Measurements from ENCODE around the gene ZNF229. TPM values are rescaled to one million over a fixed set of nuclear protein-coding genes. Genes with fewer than 3 reads are reported as not detected.
"Not testable (repeated sequence)": the region's sequence is repeated elsewhere in the genome, so short reads cannot be mapped to it uniquely, and the experiment has no call there.

ZNF229 gene
- total RNA-seq, result 3.1 and 4.8 TPM in 2 replicates

DNA sequence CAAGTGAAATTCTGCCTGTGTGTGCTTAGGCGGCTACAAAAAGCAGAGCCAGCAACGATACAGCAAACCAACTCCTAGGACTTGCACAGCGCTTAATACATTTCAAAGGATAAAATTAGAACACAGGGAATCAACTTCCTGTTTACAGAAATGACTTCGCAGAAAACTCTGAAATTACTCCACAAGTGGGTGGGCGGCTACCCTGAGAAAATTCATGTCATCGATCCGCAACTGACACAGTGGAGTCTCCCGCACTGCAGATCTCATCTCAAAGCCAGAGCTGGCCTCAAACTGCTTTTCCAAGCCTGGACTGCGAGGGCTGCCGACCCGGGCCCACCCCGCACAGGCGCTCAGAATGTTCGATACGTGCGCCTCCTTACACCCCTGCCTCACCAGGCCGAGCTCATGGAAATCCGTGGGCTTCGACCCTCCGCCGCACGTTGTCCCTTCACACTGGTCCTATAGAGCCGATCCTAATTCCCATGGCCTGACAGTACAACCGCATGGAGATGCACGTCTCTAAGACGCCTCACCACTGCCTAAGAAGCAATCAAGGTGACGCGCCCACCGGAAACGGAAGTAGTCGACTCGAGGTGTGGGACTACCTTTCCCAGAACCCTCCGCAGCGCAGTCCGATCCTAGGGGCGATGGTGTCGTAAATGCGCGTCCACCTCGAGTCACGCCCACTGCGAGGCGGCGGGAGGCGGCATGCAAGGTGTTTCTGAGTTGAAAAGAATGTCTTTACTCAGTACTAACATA is at the start of gene ZNF229:
Gene ZNF229, minus strand, starts transcription at position 557 of the 759 bp plus-strand sequence. CDS start 5,625 bp downstream, outside the sequence.
- H3K4me3 ChIP-seq (ENCODE audit: low read depth, low read length), result peak within 1 kb of the TSS; percentile 93
- peak; percentile 72 for DNase-seq (ENCODE audit: low read depth)
- TF ChIP-seq, protein P1, sequence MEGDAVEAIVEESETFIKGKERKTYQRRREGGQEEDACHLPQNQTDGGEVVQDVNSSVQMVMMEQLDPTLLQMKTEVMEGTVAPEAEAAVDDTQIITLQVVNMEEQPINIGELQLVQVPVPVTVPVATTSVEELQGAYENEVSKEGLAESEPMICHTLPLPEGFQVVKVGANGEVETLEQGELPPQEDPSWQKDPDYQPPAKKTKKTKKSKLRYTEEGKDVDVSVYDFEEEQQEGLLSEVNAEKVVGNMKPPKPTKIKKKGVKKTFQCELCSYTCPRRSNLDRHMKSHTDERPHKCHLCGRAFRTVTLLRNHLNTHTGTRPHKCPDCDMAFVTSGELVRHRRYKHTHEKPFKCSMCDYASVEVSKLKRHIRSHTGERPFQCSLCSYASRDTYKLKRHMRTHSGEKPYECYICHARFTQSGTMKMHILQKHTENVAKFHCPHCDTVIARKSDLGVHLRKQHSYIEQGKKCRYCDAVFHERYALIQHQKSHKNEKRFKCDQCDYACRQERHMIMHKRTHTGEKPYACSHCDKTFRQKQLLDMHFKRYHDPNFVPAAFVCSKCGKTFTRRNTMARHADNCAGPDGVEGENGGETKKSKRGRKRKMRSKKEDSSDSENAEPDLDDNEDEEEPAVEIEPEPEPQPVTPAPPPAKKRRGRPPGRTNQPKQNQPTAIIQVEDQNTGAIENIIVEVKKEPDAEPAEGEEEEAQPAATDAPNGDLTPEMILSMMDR (conservative IDR thresholded peaks at IDR 0.05; ENCODE audit: low read depth, low read length), result no peak

DNA sequence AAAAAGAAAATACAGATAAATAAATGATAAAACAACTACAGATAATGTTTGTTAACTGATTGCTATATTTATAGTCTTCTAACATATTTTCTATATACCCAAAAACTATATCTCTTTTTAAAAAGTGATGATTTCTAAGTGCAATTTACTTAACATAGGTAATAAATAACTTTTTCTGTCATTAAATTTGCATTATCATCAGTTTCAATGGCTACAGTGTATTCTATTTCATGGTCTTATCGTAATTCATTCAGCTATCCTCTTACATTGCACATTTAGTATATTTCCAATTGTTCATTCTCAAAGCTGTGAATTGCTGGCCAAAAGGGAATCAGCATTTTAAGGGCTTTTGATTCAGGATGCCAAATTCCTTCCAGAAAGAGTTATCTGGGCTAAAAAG is 48.4 kb upstream of the ZNF229 start:
- DNase-seq (ENCODE audit: low read depth), result no peak
- TF ChIP-seq, protein P1 (conservative IDR thresholded peaks at IDR 0.05; ENCODE audit: low read depth, low read length), result no peak
- H3K4me3 ChIP-seq (ENCODE audit: low read depth, low read length), result no peak overlapping the region

DNA sequence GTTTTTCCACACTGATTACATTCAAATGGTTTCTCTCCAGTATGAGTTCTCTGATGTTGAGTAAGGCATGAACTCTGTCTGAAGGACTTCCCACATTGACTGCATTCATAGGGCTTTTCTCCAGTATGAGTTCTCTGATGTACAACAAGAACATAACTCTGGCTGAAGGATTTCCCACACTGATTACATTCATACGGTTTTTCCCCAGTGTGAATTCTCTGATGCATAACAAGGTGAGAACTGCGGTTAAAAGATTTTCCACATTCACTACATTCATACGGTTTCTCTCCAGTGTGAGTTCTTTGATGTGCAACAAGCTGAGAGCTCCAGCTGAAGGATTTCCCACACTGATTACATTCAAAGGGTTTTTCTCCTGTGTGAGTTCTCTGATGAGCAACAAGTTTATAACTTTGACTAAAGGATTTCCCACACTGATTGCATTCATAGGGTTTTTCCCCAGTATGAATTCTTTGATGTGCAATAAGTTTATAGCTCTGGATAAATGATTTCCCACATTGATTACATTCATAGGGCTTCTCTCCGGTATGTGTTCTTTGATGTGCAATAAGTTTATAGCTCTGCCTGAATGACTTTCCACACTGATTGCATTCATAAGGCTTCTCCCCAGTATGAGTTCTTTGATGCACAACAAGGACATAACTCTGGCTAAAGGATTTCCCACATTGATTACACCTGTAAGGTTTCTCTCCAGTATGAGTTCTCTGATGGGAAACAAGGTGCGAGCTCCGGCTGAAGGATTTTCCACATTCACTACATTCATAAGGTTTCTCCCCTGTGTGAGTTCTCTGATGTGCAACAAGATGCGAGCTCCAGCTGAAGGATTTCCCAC is 28.5 kb upstream of the ZNF229 start:
- H3K4me3 ChIP-seq (ENCODE audit: low read depth, low read length), result no peak overlapping the region
- TF ChIP-seq, protein P1 (conservative IDR thresholded peaks at IDR 0.05; ENCODE audit: low read depth, low read length), result no peak
- no peak for DNase-seq (ENCODE audit: low read depth)

DNA sequence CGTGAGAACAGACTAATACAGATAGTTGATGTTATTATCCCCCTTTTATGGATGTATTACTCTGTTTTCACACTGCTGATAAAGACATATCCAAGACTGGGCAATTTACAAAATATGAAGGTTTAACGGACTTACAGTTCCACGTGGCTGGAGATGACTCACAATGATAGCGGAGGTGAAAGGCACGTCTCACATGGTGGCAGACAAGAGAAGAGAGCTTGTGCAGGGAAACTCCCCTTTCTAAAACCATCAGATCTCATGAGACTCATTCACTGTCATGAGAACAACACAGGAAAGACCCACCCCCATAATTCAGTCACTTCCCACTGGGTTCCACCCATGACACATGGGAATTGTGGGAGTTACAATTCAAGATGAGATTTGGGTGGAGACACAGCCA is 20.5 kb upstream of the ZNF229 start:
- not testable (repeated sequence) for H3K4me3 ChIP-seq (ENCODE audit: low read depth, low read length); DNase-seq (ENCODE audit: low read depth)

DNA sequence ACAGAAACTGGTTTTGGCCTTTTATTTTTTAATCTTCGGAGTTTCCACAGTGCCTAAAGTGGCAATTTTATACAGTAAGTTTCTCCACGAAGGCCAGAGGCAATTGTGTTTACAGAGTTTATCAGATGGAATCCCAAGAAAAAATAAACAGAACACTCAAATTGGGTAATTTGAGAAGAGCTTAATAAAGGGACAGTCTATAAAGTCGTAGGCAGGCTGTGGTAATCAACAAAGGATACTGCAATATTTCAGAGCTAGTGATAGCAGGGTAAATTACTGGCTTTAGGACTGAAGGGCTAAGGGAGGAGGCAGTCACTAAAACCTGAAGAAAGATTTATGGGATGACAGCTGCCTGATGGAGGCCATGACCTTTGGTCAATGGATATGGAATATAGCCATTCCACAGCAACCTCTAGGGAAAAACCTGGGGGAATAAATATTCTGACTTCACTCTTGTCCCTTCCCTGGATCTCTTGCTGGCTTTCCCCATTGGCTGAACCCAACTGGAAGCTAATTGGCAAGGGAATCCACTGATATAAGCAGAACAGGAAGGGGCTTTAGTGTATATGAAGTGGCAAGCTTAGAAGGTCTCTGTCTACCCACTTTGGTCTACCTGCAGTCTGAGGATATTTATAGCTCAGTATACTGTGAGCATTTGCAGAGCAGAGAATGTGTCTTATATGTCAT is 14.5 kb upstream of the ZNF229 start:
- not testable (repeated sequence) for H3K4me3 ChIP-seq (ENCODE audit: low read depth, low read length); DNase-seq (ENCODE audit: low read depth)

DNA sequence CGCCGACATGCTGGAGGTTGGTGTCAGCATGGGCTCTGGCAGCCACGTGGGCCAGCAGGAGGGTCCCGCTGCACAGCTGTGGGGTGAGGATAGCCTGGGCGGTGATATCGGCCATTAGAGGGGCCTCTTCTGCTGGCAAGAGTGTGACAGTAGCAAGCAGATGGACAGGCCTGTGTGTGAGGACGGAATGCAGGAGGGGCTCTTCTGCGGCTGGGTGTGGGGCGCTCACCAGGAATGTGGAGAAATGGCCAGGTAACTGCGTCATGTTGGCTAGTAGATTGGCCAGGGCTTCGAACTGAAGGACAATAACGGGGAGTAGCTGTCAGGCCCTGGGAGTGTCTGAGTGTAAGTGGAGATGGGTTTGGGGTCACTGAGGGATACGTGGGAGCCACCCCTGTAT is 7.7 kb upstream of the ZNF229 start:
- not testable (repeated sequence) for DNase-seq (ENCODE audit: low read depth); H3K4me3 ChIP-seq (ENCODE audit: low read depth, low read length)

DNA sequence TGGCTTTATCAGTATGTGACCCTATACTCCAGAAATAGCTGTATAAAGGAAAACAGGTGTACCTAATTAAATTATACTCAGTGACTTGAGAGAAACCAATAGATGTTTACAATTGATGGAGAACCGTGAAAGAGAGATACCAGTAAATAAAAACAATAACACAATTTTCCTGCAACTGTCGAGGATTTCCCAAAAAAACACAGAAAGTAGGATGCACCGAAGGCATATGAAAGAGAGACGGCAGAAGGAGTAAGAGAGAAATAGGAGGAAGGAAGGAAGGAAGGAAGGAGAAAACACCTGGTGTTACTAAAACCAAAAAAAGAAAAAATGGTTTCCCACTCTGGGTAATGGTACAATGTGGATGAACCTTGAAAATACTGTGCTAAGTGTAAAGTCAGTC is 6.8 kb upstream of the ZNF229 start:
- DNase-seq (ENCODE audit: low read depth), result no peak
- no peak overlapping the region for H3K4me3 ChIP-seq (ENCODE audit: low read depth, low read length)
- TF ChIP-seq, protein P1 (conservative IDR thresholded peaks at IDR 0.05; ENCODE audit: low read depth, low read length), result no peak

DNA sequence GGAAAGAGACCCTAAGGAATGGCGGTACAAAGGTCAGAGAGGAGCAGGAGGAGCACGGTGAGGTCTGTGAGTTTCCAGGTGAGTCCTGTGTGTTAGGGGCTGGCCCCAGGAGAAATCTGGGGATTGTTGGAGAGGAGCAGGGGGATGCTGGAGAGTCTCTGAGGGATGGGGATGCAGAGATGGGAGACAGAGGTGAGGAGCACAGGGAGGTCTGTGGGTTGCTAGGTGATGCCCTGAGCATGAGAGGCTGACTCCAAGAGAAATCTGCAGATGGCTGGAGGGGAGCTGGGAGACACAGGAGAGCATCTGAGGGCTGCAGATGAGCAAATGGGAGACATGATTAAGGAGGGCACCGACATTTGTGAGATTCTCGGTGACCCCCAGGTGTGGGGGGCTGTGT is 4.1 kb upstream of the ZNF229 start:
- TF ChIP-seq, protein P1 (conservative IDR thresholded peaks at IDR 0.05; ENCODE audit: low read depth, low read length), result no peak
- DNase-seq (ENCODE audit: low read depth), result no peak
- no peak overlapping the region for H3K4me3 ChIP-seq (ENCODE audit: low read depth, low read length)
